ENCODE results near the gene CAPZB.

CAPZB gene

GRCh38 chr1:19479351-19480120 lies 5.8 kb downstream of the CAPZB start:
- Histone ChIP-seq H4K20me1 (ENCODE audit: insufficient read depth, low read length) (peaks cover 31% of the 10 kb centered on the region), H3K36me3 (replicated peaks; ENCODE audit: insufficient read depth, low read length) (no peaks in the 10 kb centered on the region), H3K9ac (ENCODE audit: low read length) (no peak overlapping the region), H3K9me3 (replicated peaks; ENCODE audit: insufficient read depth, low read length) (no peaks in the 10 kb centered on the region), H3K4me1 (ENCODE audit: low read length) (peaks cover 14% of the 10 kb centered on the region), H3K79me2 (ENCODE audit: low read length) (peaks cover 100% of the 10 kb centered on the region), H2AFZ (ENCODE audit: low read length) (no peak overlapping the region), H3K27me3 (replicated peaks; ENCODE audit: insufficient read depth, low read length) (no peaks in the 10 kb centered on the region), H3K27ac (ENCODE audit: low read length) (no peak overlapping the region), H3F3A (ENCODE audit: insufficient read depth, low read length) (no peaks in the 10 kb centered on the region; the same call in 1 of the 2 replicates), H3K9me2 (replicated peaks; ENCODE audit: insufficient read depth, low read length) (no peaks in the 10 kb centered on the region), H3K4me3 (ENCODE audit: low read length) (no peak overlapping the region), H3K4me2 (ENCODE audit: low read depth, low read length) (no peak overlapping the region)
- TF ChIP-seq EZH2phosphoT487 (IDR thresholded peaks at IDR 0.05; ENCODE audit: low read length) (no peak), EZH2 (optimal IDR thresholded peaks at IDR 0.05; ENCODE audit: low read depth, low read length) (no peak)
- TF ChIP-seq, protein P1, sequence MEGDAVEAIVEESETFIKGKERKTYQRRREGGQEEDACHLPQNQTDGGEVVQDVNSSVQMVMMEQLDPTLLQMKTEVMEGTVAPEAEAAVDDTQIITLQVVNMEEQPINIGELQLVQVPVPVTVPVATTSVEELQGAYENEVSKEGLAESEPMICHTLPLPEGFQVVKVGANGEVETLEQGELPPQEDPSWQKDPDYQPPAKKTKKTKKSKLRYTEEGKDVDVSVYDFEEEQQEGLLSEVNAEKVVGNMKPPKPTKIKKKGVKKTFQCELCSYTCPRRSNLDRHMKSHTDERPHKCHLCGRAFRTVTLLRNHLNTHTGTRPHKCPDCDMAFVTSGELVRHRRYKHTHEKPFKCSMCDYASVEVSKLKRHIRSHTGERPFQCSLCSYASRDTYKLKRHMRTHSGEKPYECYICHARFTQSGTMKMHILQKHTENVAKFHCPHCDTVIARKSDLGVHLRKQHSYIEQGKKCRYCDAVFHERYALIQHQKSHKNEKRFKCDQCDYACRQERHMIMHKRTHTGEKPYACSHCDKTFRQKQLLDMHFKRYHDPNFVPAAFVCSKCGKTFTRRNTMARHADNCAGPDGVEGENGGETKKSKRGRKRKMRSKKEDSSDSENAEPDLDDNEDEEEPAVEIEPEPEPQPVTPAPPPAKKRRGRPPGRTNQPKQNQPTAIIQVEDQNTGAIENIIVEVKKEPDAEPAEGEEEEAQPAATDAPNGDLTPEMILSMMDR (IDR thresholded peaks at IDR 0.05; ENCODE audit: low read length), result no peak
- DNase-seq, result no peak

GRCh38 chr1:19478322-19478721 lies 7.0 kb downstream of the CAPZB start:
- no peaks in the 10 kb centered on the region for H3K27me3 ChIP-seq (replicated peaks; ENCODE audit: insufficient read depth, low read length)
- no peak overlapping the region for H3K4me2 ChIP-seq (ENCODE audit: low read depth, low read length)
- no peak overlapping the region for H3K27ac ChIP-seq (ENCODE audit: low read length)
- H2AFZ ChIP-seq (ENCODE audit: low read length), result no peak overlapping the region
- H3K79me2 ChIP-seq (ENCODE audit: low read length), result peaks cover 98% of the 10 kb centered on the region
- no peak overlapping the region for H3K4me3 ChIP-seq (ENCODE audit: low read length)
- no peak overlapping the region for H3K9ac ChIP-seq (ENCODE audit: low read length)
- peaks cover 23% of the 10 kb centered on the region for H4K20me1 ChIP-seq (ENCODE audit: insufficient read depth, low read length)
- DNase-seq, result no peak
- no peaks in the 10 kb centered on the region for H3K9me3 ChIP-seq (replicated peaks; ENCODE audit: insufficient read depth, low read length)
- H3F3A ChIP-seq (ENCODE audit: insufficient read depth, low read length), result no peaks in the 10 kb centered on the region
- H3K4me1 ChIP-seq (ENCODE audit: low read length), result peaks cover 6% of the 10 kb centered on the region
- TF ChIP-seq, protein P1 (IDR thresholded peaks at IDR 0.05; ENCODE audit: low read length), result no peak
- no peak for TF ChIP-seq EZH2 (optimal IDR thresholded peaks at IDR 0.05; ENCODE audit: low read depth, low read length)
- no peak for TF ChIP-seq EZH2phosphoT487 (IDR thresholded peaks at IDR 0.05; ENCODE audit: low read length)
- H3K36me3 ChIP-seq (replicated peaks; ENCODE audit: insufficient read depth, low read length), result no peaks in the 10 kb centered on the region
- no peaks in the 10 kb centered on the region for H3K9me2 ChIP-seq (replicated peaks; ENCODE audit: insufficient read depth, low read length)

DNA sequence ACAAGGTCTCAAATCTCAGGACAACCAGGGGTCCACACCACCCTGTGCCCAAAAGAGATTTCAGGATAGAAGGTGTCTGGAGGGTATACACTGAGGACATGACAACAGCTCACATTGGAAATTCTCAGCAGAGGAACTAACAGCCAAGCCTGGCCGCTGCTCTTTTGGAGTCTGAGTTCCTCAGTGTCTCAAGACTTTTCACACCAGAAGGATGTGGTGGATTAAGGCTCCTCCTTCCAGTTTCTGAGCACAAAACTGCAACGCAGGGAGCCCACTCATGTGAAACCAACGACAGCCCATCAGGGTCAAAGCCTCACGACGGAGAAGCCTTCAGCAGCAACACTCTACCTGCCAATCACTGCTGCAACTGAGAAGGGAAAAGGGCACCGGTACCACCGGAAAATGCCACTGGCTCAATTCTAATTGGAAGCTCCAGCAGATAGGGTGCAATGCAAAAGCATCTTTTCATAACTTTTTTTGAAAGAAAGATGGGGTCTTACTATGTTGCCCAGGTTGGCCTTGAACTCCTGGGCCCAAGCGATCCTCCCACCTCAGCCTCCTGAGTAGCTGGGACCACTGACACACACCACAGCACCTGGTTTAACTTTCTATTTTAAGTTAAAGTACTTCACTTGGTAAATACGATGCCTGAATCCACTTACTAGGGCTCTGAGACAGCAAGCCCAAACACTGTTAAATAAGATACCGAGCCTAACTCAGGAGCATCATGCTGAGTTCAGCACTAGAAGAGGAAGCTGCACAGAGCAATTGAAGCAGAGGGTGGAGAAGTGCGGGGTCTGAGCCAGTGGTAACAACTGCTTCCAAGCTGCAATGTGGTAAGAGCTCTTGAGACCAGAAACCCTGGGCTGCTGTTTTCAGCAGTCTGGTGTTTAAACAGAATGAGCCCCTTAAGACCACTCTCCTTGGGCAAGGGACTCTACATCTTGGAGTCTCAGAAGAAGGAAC lies 7.8 kb downstream of the CAPZB start:
- H3K4me2 ChIP-seq (ENCODE audit: low read depth, low read length), result no peak overlapping the region
- no peaks in the 10 kb centered on the region for H3K9me3 ChIP-seq (replicated peaks; ENCODE audit: insufficient read depth, low read length)
- TF ChIP-seq EZH2 (optimal IDR thresholded peaks at IDR 0.05; ENCODE audit: low read depth, low read length) (no peak), EZH2phosphoT487 (IDR thresholded peaks at IDR 0.05; ENCODE audit: low read length) (no peak)
- TF ChIP-seq, protein P1 (IDR thresholded peaks at IDR 0.05; ENCODE audit: low read length), result no peak
- H3K27me3 ChIP-seq (replicated peaks; ENCODE audit: insufficient read depth, low read length), result no peaks in the 10 kb centered on the region
- H2AFZ ChIP-seq (ENCODE audit: low read length), result no peak overlapping the region
- no peak overlapping the region for H3K9ac ChIP-seq (ENCODE audit: low read length)
- peaks cover 17% of the 10 kb centered on the region for H4K20me1 ChIP-seq (ENCODE audit: insufficient read depth, low read length)
- no peaks in the 10 kb centered on the region for H3K36me3 ChIP-seq (replicated peaks; ENCODE audit: insufficient read depth, low read length)
- DNase-seq, result no peak
- no peaks in the 10 kb centered on the region for H3F3A ChIP-seq (ENCODE audit: insufficient read depth, low read length)
- H3K4me1 ChIP-seq (ENCODE audit: low read length), result no peaks in the 10 kb centered on the region
- no peak overlapping the region for H3K27ac ChIP-seq (ENCODE audit: low read length)
- H3K79me2 ChIP-seq (ENCODE audit: low read length), result peaks cover 97% of the 10 kb centered on the region
- H3K4me3 ChIP-seq (ENCODE audit: low read length), result no peak overlapping the region
- H3K9me2 ChIP-seq (replicated peaks; ENCODE audit: insufficient read depth, low read length), result no peaks in the 10 kb centered on the region
